HG03196 (cell line): Measurements from ENCODE around the gene SPOUT1.

ENCODE experiments used
- ATAC-seq: cut with Tn5 transposase; IDR thresholded peaks from one replicate; pipeline ENCODE4 v1.9.1; 2021; ENCODE audit not compliant: unreplicated experiment

Gene SPOUT1

GRCh38 chr9:128838338-128838737 lies 8.7 kb upstream of the SPOUT1 start:
- ATAC-seq = no peak

- no peak for ATAC-seq
These were observed 7.0 kb upstream of the SPOUT1 start for GRCh38 chr9:128836509-128837145.

- no peak for ATAC-seq
These were observed 5.9 kb upstream of the SPOUT1 start for GRCh38 chr9:128835246-128836210.

GRCh38 chr9:128833696-128834095 lies 4.1 kb upstream of the SPOUT1 start:
- no peak for ATAC-seq

- no peak for ATAC-seq
These were observed 708 bp downstream of the SPOUT1 start for GRCh38 chr9:128828719-128829452.

GRCh38 chr9:128828267-128828666 lies 1.3 kb downstream of the SPOUT1 start:
- no peak for ATAC-seq

GRCh38 chr9:128825923-128826700 lies 3.5 kb downstream of the SPOUT1 start:
- no peak for ATAC-seq

- no peak for ATAC-seq
These were observed 4.7 kb downstream of the SPOUT1 start for GRCh38 chr9:128824911-128825310.

GRCh38 chr9:128823903-128824406 lies 5.6 kb downstream of the SPOUT1 start:
- ATAC-seq = no peak

- no peak for ATAC-seq
These were observed 6.2 kb downstream of the SPOUT1 start for GRCh38 chr9:128823362-128823902.

GRCh38 chr9:128822407-128823042 lies 7.1 kb downstream of the SPOUT1 start:
- ATAC-seq = no peak

GRCh38 chr9:128821584-128822406 lies 7.8 kb downstream of the SPOUT1 start:
- no peak for ATAC-seq

GRCh38 chr9:128820665-128821583 lies 8.7 kb downstream of the SPOUT1 start:
- ATAC-seq = no peak

GRCh38 chr9:128819716-128820664 lies 9.6 kb downstream of the SPOUT1 start:
- no peak for ATAC-seq

- ATAC-seq = peak; percentile 22
These were observed 10.5 kb downstream of the SPOUT1 start for GRCh38 chr9:128818839-128819715.
